NB4 (cell line): ENCODE results near the gene PARD3.

Source experiments
- MYC ChIP-seq: IDR thresholded peaks from 2 replicates; pipeline ENCODE4 v1.6.1; 2011; ENCODE audit warnings: low read depth, low read length
- TF ChIP-seq, protein P1 (sequence below): IDR thresholded peaks from one replicate; pipeline ENCODE4 v1.5.1; 2012; ENCODE audit warnings: low read depth, low read length

DNA sequence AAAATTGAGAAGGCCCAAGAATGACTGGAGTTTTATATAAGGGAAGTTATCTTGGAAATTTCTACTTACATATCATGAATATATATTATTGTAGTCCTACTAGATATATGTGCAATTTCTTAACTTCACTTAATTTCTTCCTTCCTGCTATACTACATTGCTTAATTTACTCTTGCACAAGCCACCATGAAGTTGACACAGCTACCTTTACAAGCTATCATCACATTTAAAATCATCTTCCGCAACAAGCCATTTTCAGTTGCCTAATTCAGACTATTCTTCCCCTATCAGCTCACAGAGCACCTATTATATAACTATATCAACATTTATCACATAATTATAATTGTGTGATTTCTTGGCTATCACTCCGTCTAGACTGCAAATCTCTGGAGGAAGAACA is 418.4 kb downstream of the PARD3 start:
- TF ChIP-seq, protein P1, sequence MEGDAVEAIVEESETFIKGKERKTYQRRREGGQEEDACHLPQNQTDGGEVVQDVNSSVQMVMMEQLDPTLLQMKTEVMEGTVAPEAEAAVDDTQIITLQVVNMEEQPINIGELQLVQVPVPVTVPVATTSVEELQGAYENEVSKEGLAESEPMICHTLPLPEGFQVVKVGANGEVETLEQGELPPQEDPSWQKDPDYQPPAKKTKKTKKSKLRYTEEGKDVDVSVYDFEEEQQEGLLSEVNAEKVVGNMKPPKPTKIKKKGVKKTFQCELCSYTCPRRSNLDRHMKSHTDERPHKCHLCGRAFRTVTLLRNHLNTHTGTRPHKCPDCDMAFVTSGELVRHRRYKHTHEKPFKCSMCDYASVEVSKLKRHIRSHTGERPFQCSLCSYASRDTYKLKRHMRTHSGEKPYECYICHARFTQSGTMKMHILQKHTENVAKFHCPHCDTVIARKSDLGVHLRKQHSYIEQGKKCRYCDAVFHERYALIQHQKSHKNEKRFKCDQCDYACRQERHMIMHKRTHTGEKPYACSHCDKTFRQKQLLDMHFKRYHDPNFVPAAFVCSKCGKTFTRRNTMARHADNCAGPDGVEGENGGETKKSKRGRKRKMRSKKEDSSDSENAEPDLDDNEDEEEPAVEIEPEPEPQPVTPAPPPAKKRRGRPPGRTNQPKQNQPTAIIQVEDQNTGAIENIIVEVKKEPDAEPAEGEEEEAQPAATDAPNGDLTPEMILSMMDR: no peak
- no peak for TF ChIP-seq MYC
